Thyroid gland (tissue), 4 donors: Measurements from ENCODE around the gene MSH2. TPM values are rescaled to one million over a fixed set of nuclear protein-coding genes. Genes with fewer than 3 reads are reported as not detected.

ENCODE experiments used
- DNase-seq, 2 donors: peaks; one replicate each; pipeline ENCODE4 v3.0.0-alpha.2; 2019
- H3K27ac ChIP-seq, 3 donors: fragments of 200-600 bp; sonication (generic); 1 replicate in 2 of 3; 2 replicates in 1 of 3; pipeline ENCODE4 v1.5.1; 2016 to 2019; ENCODE audit warnings: mild to moderate bottlenecking in 1 of 3, moderate library complexity in 1 of 3
- H3K27me3 ChIP-seq: fragments of 200-600 bp; sonication (generic); one replicate; pipeline ENCODE4 v1.5.1; 2019
- H3K36me3 ChIP-seq, 2 donors: fragments of 200-600 bp; sonication (generic); one replicate each; pipeline ENCODE4 v1.5.1; 2016 to 2019
- H3K4me1 ChIP-seq, 2 donors: fragments of 200-600 bp; sonication (generic); one replicate each; pipeline ENCODE4 v1.5.1; 2017 to 2019
- H3K4me3 ChIP-seq, 3 donors: fragments of 200-600 bp; sonication (generic); replicated peaks in 1 of 3; 1 replicate in 2 of 3; 2 replicates in 1 of 3; pipeline ENCODE4 v1.5.1; 2016; ENCODE audit warnings: mild to moderate bottlenecking in 1 of 3
- H3K9me3 ChIP-seq: fragments of 200-600 bp; sonication (generic); one replicate; pipeline ENCODE4 v1.5.1; 2017
- POLR2A ChIP-seq, 2 donors: fragments of 450-650 bp; IDR thresholded peaks; one replicate each; pipeline ENCODE4 v1.6.1; 2017; ENCODE audit warnings: antibody characterized with exemption in 2 of 2, mild to moderate bottlenecking in 2 of 2, moderate library complexity in 1 of 2
- WGBS, 2 donors: methylation state at CpG; one replicate each; pipeline ENCODE4 v1.1.5; 2017; 5-methylcytosine and 5-hydroxymethylcytosine counted together
- intact Hi-C: fragments of 100-400 bp; cut with DNase I; formaldehyde crosslinking; loops from one replicate; pipeline ENCODE4 v1.15.1; 2023
- total RNA-seq, 4 donors: library from RNA; depleted of rRNA; stranded (reverse); fragments of >200 nt; gene quantifications; one replicate each; pipeline ENCODE4 v1.2.3, GENCODE V29; 2016
- TF ChIP-seq, protein P1 (sequence below), 6 experiments: fragments of 200-600 bp in 3 of 6; fragments of 450-650 bp in 3 of 6; sonication (generic) in 3 of 6; IDR thresholded peaks; one replicate each; pipeline ENCODE4 v1.5.1; 2016 to 2019; ENCODE audit warnings: antibody characterized with exemption in 6 of 6, mild to moderate bottlenecking in 2 of 6, inconsistent platforms in 1 of 6, moderate library complexity in 1 of 6

Gene MSH2
- total RNA-seq, 4 donors from 2014 or later, result 21.7 to 28.4 (median 24.3) TPM

- peak; percentile 45 to 49 for DNase-seq
These were observed 118.1 kb downstream of the MSH2 start for GRCh38 chr2:47520825-47521665.

DNA sequence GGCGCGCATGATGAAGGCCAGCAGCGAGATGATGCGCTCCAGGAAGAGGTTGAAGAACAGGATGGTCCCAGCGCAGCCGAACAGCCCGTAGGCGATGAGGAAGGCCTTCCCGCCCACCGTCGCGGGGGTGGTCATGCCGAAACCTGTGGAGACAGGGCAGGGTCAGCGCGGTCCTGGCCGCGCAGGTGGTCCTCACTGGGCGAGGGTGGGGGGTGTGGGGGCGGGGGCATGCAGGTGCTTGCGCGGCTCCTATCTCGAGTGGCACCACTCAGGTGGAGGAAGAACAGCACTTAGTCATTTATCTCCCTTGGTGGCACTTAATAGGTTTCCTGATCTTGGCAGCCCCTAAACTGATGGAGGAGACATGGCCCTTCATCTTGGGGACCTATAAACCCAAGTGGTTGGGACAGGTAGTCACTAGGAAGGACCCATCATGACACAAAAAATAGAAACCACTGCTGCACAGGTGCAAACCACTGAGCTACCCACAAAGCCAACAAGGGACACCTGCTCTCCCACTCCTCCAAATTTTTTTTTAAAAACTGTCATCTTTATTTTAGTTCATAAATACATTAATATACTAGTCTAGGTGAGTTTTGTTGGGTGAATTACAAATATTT, 118.8 kb downstream of the MSH2 start:
- Histone ChIP-seq H3K9me3 (no peaks in the 10 kb centered on the region), H3K36me3 (no peaks in the 10 kb centered on the region), H3K27me3 (no peaks in the 10 kb centered on the region), H3K4me3 (peak overlapping the region in 1 of 3 donors; percentile 8), H3K27ac (no peak overlapping the region), H3K4me1 (peaks cover 0 to 9% of the 10 kb centered on the region in 2 donors)
- no peak for DNase-seq
- intact Hi-C loops, result no loop called here
- WGBS, 2 donors, result 0 to 15% methylated on average over 2 to 20 of the region's 22 CpGs
- TF ChIP-seq POLR2A (IDR thresholded peaks at IDR 0.05), result no peak

More at GRCh38 chr2:47520825-47521665, 118.1 kb downstream of the MSH2 start:
- Histone ChIP-seq H3K4me1 (peaks cover 0 to 9% of the 10 kb centered on the region in 2 donors), H3K4me3 (peak overlapping the region in 1 of 3 donors; percentile 8), H3K9me3 (no peaks in the 10 kb centered on the region), H3K27ac (no peak overlapping the region), H3K36me3 (no peaks in the 10 kb centered on the region), H3K27me3 (no peaks in the 10 kb centered on the region)
- intact Hi-C loops, result no loop called here
- TF ChIP-seq, protein P1, sequence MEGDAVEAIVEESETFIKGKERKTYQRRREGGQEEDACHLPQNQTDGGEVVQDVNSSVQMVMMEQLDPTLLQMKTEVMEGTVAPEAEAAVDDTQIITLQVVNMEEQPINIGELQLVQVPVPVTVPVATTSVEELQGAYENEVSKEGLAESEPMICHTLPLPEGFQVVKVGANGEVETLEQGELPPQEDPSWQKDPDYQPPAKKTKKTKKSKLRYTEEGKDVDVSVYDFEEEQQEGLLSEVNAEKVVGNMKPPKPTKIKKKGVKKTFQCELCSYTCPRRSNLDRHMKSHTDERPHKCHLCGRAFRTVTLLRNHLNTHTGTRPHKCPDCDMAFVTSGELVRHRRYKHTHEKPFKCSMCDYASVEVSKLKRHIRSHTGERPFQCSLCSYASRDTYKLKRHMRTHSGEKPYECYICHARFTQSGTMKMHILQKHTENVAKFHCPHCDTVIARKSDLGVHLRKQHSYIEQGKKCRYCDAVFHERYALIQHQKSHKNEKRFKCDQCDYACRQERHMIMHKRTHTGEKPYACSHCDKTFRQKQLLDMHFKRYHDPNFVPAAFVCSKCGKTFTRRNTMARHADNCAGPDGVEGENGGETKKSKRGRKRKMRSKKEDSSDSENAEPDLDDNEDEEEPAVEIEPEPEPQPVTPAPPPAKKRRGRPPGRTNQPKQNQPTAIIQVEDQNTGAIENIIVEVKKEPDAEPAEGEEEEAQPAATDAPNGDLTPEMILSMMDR (IDR thresholded peaks at IDR 0.05), result peak in 1 of 6 experiments; percentile 26
- TF ChIP-seq POLR2A (IDR thresholded peaks at IDR 0.05), result no peak
- 1 to 3% methylated on average over 39 to 47 of the region's 97 CpGs for WGBS, 2 donors

- intact Hi-C loops, result no loop called here
- no peak for TF ChIP-seq POLR2A (IDR thresholded peaks at IDR 0.05)
- TF ChIP-seq, protein P1 (IDR thresholded peaks at IDR 0.05), result no peak
These were observed 122.2 kb downstream of the MSH2 start for GRCh38 chr2:47525167-47525566.

DNA sequence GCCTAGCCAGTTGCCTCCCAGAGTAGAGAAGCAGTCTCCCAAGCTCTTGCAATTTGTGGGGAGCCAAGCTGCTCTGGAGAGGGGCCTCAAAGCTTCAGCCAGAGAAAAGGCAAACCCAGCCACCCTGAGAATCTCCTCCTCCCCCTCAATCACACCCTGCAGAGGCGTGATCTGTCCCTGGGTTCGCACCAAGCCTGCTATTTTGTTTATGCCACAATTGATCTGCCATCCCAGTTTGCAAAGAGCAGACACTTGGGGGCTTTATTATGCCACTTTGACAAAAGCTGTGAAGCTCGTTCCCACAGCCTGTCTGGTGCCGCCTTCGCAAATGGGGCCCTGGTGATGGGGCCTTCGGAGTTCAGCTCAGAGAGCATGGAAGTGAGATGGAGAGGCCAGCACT, 125.5 kb downstream of the MSH2 start:
- Histone ChIP-seq H3K4me3 (no peak overlapping the region), H3K36me3 (no peaks in the 10 kb centered on the region), H3K27ac (no peak overlapping the region), H3K9me3 (no peaks in the 10 kb centered on the region), H3K4me1 (peaks cover 0 to 6% of the 10 kb centered on the region in 2 donors), H3K27me3 (no peaks in the 10 kb centered on the region)
- WGBS, 2 donors, result 89 to 95% methylated on average over 5 to 6 of the region's 6 CpGs
- intact Hi-C loops, result no loop called here
- no peak for DNase-seq
- no peak for TF ChIP-seq POLR2A (IDR thresholded peaks at IDR 0.05)
- TF ChIP-seq, protein P1 (IDR thresholded peaks at IDR 0.05), result no peak

More at GRCh38 chr2:47525167-47525566, 122.2 kb downstream of the MSH2 start:
- peaks cover 0 to 14% of the 10 kb centered on the region in 2 donors for H3K4me1 ChIP-seq
- H3K9me3 ChIP-seq, result no peaks in the 10 kb centered on the region
- H3K27ac ChIP-seq, result no peak overlapping the region
- H3K4me3 ChIP-seq, result no peak overlapping the region
- no peaks in the 10 kb centered on the region for H3K36me3 ChIP-seq
- no peak for DNase-seq
- H3K27me3 ChIP-seq, result no peaks in the 10 kb centered on the region
- 87 to 100% methylated on average over 3 to 4 of the region's 4 CpGs for WGBS, 2 donors

- no peak overlapping the region for H3K4me3 ChIP-seq
- WGBS, 2 donors, result 64 to 69% methylated on average over 6 of the region's 6 CpGs
- no peaks in the 10 kb centered on the region for H3K36me3 ChIP-seq
- intact Hi-C loops, result no loop called here
- no peaks in the 10 kb centered on the region for H3K27me3 ChIP-seq
- no peak for DNase-seq
- H3K9me3 ChIP-seq, result no peaks in the 10 kb centered on the region
- TF ChIP-seq, protein P1 (IDR thresholded peaks at IDR 0.05), result no peak
- no peak for TF ChIP-seq POLR2A (IDR thresholded peaks at IDR 0.05)
- H3K27ac ChIP-seq, result no peak overlapping the region
- peaks cover 0 to 6% of the 10 kb centered on the region in 2 donors for H3K4me1 ChIP-seq
These were observed 125.9 kb downstream of the MSH2 start for GRCh38 chr2:47528874-47529273.
